IMR-90 (cell line): ENCODE data around the gene HNMT.

Experiments
- FOS ChIP-seq: fragments of 150-350 bp; IDR thresholded peaks from 2 replicates; pipeline ENCODE4 v1.6.1; 2016; ENCODE audit warnings: low read depth, low read length
- MXI1 ChIP-seq: IDR thresholded peaks from 2 replicates; pipeline ENCODE4 v1.6.1; 2012; ENCODE audit warnings: low read depth, mild to moderate bottlenecking, low read length, moderate library complexity, borderline replicate concordance
- TF ChIP-seq, protein P1 (sequence below): conservative IDR thresholded peaks from 2 replicates; pipeline ENCODE4 v1.5.1; 2012; ENCODE audit warnings: mild to moderate bottlenecking, low read depth, low read length, improper control_type of control experiment

DNA sequence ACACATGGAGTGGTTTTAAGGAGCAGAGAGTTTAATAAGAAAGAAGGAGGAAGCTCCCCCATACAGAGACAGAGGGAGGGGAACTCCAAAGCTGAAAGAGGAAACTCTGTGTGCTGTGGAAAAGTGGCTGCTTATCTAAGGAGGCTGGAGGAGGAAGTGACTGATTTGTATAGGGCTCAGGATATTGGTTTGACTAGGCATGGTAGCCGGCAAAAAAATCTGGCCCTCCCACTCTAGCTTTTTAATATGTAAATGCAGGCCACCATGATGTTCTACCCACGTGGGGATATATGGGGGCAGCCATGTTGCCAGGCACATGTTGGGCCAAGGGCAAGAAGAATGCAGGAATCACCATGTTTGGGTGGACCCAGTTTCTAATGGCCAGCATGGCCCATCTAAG, 64.3 kb downstream of the HNMT start:
- TF ChIP-seq, protein P1, sequence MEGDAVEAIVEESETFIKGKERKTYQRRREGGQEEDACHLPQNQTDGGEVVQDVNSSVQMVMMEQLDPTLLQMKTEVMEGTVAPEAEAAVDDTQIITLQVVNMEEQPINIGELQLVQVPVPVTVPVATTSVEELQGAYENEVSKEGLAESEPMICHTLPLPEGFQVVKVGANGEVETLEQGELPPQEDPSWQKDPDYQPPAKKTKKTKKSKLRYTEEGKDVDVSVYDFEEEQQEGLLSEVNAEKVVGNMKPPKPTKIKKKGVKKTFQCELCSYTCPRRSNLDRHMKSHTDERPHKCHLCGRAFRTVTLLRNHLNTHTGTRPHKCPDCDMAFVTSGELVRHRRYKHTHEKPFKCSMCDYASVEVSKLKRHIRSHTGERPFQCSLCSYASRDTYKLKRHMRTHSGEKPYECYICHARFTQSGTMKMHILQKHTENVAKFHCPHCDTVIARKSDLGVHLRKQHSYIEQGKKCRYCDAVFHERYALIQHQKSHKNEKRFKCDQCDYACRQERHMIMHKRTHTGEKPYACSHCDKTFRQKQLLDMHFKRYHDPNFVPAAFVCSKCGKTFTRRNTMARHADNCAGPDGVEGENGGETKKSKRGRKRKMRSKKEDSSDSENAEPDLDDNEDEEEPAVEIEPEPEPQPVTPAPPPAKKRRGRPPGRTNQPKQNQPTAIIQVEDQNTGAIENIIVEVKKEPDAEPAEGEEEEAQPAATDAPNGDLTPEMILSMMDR: no peak
- TF ChIP-seq MXI1: no peak
- TF ChIP-seq FOS: no peak
